CD4-positive, alpha-beta T cell treated with Interleukin-15 for 4 hours (primary cell): Measurements from ENCODE around the gene MAB21L3.
"Not testable (repeated sequence)": the region's sequence is repeated elsewhere in the genome, so short reads cannot be mapped to it uniquely, and the experiment has no call there.

Source experiments
- DNase-seq: peaks from one replicate; pipeline ENCODE4 v3.0.0-alpha.2; 2020; ENCODE audit warnings: low spot score

The MAB21L3 gene

GRCh38 chr1:116138277-116138792 is 27.1 kb downstream of the MAB21L3 start:
- no peak for DNase-seq

- no peak for DNase-seq
Observed at GRCh38 chr1:116139592-116140134, 28.5 kb downstream of the MAB21L3 start.

GRCh38 chr1:116144151-116144550 is 33.0 kb downstream of the MAB21L3 start:
- DNase-seq = no peak

GRCh38 chr1:116146447-116147113 is 35.4 kb downstream of the MAB21L3 start:
- not testable (repeated sequence) for DNase-seq

GRCh38 chr1:116147114-116147510 is 35.9 kb downstream of the MAB21L3 start:
- DNase-seq = no peak

- no peak for DNase-seq
Observed at GRCh38 chr1:116147972-116148371, 36.8 kb downstream of the MAB21L3 start.

- DNase-seq = no peak
Observed at GRCh38 chr1:116148967-116149366, 37.8 kb downstream of the MAB21L3 start.

- no peak for DNase-seq
Observed at GRCh38 chr1:116150368-116150767, 39.2 kb downstream of the MAB21L3 start.

GRCh38 chr1:116151739-116152576 is 40.8 kb downstream of the MAB21L3 start:
- DNase-seq = peak; percentile 76

- no peak for DNase-seq
Observed at GRCh38 chr1:116152577-116152943, 41.4 kb downstream of the MAB21L3 start.

- DNase-seq = no peak
Observed at GRCh38 chr1:116152950-116153691, 41.9 kb downstream of the MAB21L3 start.

- DNase-seq = no peak
Observed at GRCh38 chr1:116153692-116154031, 42.5 kb downstream of the MAB21L3 start.

- no peak for DNase-seq
Observed at GRCh38 chr1:116154536-116154935, 43.3 kb downstream of the MAB21L3 start.

- no peak for DNase-seq
Observed at GRCh38 chr1:116157096-116157495, 45.9 kb downstream of the MAB21L3 start.

GRCh38 chr1:116159177-116159576 is 48.0 kb downstream of the MAB21L3 start:
- no peak for DNase-seq

GRCh38 chr1:116159611-116160010 is 48.4 kb downstream of the MAB21L3 start:
- no peak for DNase-seq

GRCh38 chr1:116161390-116161789 is 50.2 kb downstream of the MAB21L3 start:
- DNase-seq = no peak

GRCh38 chr1:116161877-116162390 is 50.7 kb downstream of the MAB21L3 start:
- no peak for DNase-seq

GRCh38 chr1:116163533-116163932 is 52.3 kb downstream of the MAB21L3 start:
- no peak for DNase-seq

- no peak for DNase-seq
Observed at GRCh38 chr1:116164150-116164549, 53.0 kb downstream of the MAB21L3 start.

GRCh38 chr1:116164604-116165368 is 53.6 kb downstream of the MAB21L3 start:
- DNase-seq = no peak
